GM21529 (cell line): ENCODE measurements around the gene NRXN2.
A peak's percentile ranks its signal among the peaks of the same experiment; 100 is the strongest.

ENCODE experiments used
- ATAC-seq: cut with Tn5 transposase; IDR thresholded peaks from one replicate; pipeline ENCODE4 v1.9.1; 2021; ENCODE audit not compliant: unreplicated experiment

NRXN2 gene

GRCh38 chr11:64744544-64745188, 21.7 kb upstream of the NRXN2 start:
- ATAC-seq = no peak

- no peak for ATAC-seq
These were observed 20.9 kb upstream of the NRXN2 start, which contains the start of gene RASGRP2 for GRCh38 chr11:64743591-64744543. TSS of gene RASGRP2 (minus strand) at chr11:64744142. CDS start at chr11:64742866, 1,276 bp downstream.

GRCh38 chr11:64742889-64743590, 20.0 kb upstream of the NRXN2 start:
- ATAC-seq = peak; percentile 41

- peak; percentile 12 for ATAC-seq
These were observed 19.3 kb upstream of the NRXN2 start for GRCh38 chr11:64742087-64742888.

- no peak for ATAC-seq
These were observed 18.5 kb upstream of the NRXN2 start for GRCh38 chr11:64741375-64742086.

- no peak for ATAC-seq
These were observed 16.9 kb upstream of the NRXN2 start for GRCh38 chr11:64739871-64740270.

GRCh38 chr11:64736654-64737053, 13.7 kb upstream of the NRXN2 start:
- no peak for ATAC-seq

GRCh38 chr11:64735725-64736259, 12.8 kb upstream of the NRXN2 start:
- ATAC-seq = no peak

- ATAC-seq = no peak
These were observed 12.1 kb upstream of the NRXN2 start for GRCh38 chr11:64734811-64735724.

- ATAC-seq = no peak
These were observed 8.6 kb upstream of the NRXN2 start for GRCh38 chr11:64731601-64732000.

GRCh38 chr11:64729851-64730382, 6.9 kb upstream of the NRXN2 start:
- ATAC-seq = no peak

- no peak for ATAC-seq
These were observed 5.9 kb upstream of the NRXN2 start for GRCh38 chr11:64728757-64729365.

GRCh38 chr11:64726867-64727530, 4.0 kb upstream of the NRXN2 start:
- ATAC-seq = no peak

GRCh38 chr11:64726211-64726641, 3.2 kb upstream of the NRXN2 start:
- ATAC-seq = no peak

- ATAC-seq = no peak
These were observed 2.0 kb upstream of the NRXN2 start for GRCh38 chr11:64724863-64725532.

GRCh38 chr11:64723907-64724862, 1.2 kb upstream of the NRXN2 start:
- ATAC-seq = no peak
